Activated CD4-positive, CD25-positive, alpha-beta regulatory T cell treated with anti-CD3 and anti-CD28 coated beads, Interleukin-2, amount 50 U/mL, for 24 hours (primary cell): ENCODE data around the gene SAAL1.

ENCODE experiments used
- ATAC-seq, 2 donors: fragments of 150-1000 bp; cut with Tn5 transposase; one replicate each; pipeline ENCODE4 v1.10.0; 2021; ENCODE audit warnings: mild to moderate bottlenecking in 1 of 2, moderate library complexity in 1 of 2

SAAL1 gene

DNA sequence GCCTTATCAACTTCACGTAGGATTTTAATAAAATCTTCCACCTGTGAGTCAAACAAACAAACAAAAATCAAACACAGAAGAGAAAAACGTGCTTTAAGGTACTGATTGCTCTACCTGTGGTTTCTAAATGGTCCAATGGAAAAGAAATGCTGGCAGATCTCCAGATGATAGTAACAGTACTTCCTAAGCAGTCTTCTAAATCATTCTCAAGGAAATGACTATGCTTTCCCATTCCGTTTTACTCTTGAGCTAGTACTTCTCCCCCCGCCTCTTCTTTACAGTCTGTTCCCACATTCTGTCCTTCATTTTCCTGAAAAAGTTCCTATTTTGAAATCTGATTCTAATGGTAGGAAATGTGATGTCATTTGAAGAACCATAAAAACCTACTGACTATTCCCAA is 25.4 kb downstream of the SAAL1 start:
- ATAC-seq, result no peak

DNA sequence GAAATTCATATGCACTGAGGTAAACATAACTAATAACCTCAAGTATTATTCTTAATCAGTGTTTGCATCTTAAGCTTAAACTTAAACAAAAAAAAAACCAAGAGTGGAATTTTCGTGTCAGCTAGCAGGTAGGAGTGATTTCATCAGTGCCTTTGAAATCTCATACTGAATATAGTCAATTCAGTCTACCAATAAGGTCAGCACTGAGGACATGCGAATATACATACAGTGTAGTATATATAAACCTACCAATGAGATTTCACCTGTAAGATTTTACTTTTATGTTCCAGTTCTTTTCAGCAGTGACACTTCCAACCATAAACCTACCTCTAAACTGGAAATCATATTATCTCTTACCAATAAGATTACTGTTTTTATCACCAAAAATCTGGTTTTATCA is 27.0 kb downstream of the SAAL1 start:
- ATAC-seq, result no peak

DNA sequence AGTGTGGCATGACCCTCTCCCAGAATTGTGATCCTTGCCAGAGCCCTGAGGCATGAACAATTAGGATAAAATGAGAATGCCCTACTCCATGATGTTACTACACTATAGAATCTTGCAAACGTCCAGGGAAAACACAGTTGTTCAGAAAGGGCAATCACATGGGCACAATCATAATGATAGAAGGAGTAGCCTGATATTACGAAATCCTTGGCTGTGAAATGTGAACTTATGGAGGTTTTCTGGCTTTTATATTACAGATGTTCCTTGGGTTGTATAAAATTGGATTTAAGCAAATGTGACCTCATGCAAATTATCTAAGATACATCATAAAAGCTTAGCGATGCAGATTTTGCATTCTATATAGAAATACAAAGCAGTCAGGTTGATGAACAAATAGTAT is 30.4 kb downstream of the SAAL1 start:
- no peak for ATAC-seq

DNA sequence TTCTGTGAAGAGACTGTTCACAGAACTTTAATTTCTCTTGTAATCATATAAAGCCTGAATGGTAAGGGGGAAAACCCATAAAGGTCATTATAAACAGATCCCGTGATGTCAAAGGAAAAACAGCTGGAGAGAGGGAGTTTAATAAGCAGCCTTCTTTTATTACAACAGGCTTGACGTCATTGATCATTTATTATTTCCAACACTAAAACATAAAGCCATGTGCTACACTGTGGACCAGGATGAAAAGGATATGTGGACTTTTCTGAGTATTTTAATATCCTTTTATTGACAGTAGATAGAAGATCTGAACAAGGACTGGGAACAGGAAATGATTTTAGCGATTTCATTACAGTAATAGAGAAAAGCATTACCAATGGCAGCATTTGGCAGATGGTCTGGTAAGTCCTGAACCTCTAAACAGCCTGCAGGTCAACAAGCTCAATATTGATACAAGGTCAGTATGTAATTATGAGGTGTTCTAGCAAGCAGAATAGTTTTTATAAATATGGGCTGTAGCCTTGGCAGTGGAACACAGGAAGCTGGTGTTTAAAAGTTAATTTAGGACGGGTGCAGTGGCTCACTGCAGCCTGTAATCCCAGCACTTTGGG is 34.7 kb downstream of the SAAL1 start:
- ATAC-seq, result no peak

DNA sequence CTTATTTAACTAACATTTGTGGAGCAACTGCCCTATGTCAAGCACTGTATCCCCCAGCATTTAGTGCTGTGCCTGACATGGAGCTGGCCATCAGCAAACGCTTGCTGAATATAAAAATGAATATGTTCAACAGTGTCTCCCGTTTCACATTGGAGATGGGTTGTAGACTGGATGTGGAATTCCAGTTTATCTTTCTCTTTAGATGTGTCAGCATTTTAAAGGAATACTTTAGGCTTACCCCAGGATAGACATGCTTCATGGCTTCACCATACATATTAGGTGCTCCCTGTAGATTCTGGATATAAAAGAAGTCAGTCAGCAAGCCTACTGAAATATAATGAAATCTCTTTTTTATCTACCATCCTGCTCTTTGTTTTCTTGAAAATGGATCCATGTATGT is 38.5 kb downstream of the SAAL1 start:
- no peak for ATAC-seq

DNA sequence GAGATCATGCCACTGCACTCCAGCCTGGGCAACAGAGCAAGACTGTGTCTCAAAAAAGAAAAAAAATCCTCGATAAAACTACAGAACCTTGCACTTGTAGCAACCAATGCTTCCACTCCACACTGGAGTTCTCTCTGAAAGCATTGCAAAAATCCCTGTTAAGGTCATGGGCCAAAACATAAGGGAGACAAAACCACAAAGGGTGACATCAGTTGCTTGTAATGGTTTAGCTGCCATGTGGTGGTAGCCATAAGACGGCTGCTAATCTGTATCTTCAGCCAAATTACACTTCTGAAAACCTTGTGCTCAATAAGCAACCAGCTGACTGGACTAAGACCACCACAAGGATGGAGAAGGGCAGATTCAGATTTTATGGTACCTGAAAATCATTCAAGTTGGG is 39.3 kb downstream of the SAAL1 start:
- no peak for ATAC-seq

DNA sequence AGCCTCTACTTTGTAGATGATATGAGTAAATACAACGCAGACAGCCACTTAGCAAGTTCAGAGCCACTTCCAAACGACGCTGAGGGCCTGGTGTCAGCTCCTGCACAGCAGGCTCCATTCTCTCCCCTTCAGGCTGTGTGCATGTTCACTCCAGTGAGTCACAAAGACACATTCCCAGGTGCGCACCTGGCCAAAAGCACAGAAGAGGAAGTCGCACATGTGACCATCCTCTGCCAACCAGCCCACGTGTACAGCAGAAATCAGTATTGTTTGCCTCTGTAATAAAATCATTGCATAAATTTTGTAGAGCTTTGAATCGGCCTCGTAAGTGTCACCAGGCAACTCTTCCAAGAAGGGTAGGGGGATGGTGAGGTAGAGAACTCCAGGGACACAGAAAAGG is 40.3 kb downstream of the SAAL1 start:
- ATAC-seq, result no peak

DNA sequence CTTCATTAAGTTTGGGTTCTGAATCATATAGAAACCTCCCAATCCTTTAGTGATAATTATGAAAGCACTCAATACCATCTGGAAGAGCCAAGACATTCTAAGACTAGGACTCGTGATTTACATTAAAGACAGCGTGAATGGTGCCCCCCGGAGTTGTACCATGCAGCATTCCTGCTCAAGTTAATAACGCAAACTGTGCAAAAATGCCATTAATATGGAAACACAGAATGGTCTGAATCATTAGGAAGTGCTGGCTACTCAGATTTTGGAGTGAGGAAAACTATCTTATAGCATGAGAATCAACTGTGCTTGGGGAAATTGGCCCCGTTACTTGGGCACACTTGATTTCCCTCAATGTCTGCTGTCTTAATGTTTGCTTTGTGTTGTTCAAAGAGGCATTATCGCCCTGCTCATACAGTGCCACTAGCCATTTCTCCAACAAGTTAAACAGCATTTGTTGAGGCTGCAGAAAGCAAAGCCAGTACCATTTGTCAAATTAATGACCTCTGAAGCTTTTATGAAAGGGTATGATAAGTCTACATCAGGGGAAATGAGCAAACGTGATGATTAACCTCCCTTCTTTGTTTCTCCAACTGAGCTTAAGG is 41.3 kb downstream of the SAAL1 start:
- no peak for ATAC-seq

DNA sequence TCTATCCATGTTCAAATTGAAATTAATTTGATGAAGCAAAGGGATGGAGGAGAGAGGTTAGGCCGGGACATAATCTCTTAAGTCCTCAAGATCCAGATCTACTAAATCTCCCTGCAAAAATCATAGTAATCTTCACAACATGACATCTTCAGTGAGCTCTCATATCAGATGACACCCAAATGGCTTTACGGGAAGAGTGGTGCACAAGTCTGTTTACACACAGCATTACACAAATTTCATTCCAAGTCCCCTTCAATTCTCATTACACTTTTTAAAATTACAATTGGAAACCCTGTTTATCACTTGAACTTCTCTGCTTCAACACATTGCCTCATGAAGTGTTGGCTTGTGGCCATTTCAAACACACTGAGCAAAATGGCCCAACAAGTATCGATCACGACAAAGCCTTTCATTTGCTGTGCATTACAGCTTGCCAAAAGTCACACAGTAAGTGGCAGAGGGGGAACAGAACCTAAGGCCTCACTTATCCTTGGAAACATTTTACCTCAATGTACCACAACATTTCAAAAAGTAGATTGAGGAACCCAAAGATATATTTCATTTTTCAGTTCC is 41.9 kb downstream of the SAAL1 start:
- ATAC-seq, result no peak

DNA sequence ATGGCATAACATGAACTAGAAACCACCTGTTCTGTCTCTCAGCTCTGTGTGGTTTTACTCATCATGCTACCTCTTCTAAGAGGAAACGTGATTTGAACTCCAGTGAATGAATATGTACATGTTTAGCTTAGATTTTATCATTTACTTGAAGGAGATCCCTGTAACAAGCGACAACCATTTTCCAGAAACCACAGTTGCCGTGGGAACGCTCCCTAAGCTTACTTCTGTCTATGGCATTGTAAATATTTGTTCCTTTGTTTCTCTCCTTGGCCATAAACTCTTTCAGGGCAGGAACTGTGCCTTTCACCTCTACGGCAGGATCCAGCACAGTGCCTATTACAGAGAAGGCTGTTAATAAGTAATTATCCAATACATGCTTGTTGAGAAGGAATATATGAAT is 42.8 kb downstream of the SAAL1 start:
- no peak for ATAC-seq

DNA sequence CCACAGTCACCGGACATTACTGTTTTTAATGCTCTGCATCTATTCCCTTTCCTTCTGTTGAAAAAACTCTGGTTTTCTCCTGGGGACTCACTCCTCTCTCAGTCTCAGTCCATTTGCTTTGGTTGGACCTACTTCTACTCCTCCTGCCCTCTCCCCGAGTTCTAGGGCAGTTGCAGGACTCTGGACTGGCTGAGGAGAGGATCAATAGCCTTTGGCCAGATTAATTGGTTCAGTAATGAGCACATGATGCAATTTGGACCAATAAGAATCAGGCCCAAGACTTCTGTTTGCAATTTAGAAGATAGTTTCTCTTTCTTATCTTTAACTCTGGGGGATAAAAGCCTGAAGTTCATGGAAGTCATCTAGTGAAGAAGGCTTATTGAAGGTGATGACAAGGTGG is 44.5 kb downstream of the SAAL1 start:
- ATAC-seq, result no peak

DNA sequence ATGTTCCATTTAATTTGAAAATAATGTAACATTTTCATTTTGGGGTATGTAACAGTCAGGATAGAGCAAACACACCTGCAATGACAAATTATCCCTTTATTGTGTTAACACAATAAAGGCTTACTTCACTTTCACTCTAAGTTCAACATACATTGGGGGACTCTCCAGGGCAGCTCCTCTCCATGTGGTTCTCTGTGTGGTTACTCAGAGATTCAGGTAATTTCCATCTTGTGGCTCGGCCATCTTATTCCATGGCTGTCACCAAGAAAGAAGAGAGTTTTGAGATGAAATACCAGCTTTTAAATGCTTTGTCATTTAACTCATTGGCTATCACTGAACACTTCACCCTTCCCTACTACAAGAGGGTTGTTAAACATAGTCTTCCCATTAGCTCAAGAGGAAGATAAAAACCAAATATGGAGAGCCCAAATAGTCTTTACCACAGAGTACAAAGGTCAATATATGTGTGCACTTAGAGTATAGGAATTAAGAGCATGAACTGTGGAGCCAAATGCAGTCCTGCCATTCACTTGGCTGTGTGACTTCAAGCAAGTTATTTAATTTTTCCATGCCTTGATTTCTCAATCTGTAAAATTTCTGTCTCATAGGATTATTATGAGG is 49.2 kb downstream of the SAAL1 start:
- ATAC-seq, result no peak

DNA sequence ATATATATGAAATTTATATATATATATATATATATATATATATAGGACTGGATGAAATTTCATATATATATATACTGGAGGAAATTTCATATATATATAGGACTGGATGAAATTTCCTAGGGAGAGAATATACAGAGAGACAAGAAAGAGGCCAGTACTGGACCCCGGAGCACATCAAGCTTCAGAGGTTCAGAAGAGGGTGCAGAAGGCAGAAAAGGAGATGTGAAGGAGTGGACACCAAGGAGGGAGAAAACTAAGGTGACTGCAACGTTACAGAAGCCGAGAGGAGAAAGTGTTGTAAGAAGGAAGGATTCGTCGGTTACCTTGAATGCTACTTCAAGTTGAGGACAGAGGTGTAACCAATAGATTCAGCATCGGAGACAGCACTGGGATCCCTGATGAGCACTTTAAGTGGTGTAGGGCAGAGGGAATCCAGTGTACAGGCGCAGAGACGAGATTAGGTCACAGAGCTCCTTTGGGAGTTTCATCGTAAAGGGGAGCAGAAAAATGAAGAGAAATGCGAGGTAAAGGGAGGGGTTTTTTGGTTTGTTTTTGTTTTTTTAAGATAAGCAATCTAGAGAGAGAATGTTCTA is 51.3 kb downstream of the SAAL1 start:
- ATAC-seq, result no peak

DNA sequence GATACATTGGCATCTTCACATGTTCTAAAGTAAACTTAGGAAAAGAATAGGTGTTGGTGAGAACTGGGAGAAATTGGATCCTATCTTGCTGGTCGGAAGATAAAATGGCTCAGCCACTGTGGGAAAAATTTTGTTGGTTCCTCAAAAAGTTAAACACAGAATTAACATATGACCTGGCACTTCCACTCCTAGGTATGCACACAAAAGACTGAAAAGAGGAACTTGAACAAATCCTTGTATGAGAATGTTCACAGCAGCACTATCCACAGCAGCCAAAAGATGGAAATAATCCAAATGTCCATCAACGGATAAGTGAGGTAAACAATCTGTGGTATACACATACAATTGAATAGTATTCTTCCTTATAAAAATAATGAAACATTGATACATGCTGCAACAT is 55.0 kb downstream of the SAAL1 start:
- no peak for ATAC-seq

DNA sequence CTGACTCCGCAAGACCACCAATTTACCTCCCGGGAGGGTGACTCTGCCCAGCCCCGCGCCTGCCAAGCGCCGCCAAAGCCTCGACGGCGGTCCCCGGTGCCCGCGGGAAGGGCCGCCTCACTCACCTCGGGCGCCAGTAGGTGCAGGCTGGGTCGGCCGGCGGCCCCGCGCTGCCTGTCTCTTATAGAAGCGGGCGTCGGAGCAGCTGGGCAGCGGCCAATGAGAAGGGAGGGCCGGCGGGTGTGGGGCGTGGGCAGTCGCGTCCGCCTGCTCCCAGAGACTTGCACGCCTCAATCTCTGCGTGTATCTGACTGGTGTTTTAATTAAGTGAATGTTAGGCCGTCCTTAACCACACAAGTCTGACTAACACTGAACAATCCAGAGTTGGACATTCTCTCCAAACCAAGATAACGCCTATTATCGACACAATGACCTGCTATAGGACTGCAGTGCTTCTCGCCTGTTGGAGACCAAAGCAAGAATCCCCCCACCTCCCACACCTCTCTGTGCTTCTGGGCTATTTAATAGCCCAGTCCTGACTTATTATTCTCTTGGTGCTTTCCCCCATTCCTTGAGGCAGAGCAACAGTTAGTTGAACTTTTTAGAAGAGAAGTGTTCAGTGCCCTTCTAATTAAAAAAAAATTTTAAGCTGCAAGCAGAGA is 59.6 kb downstream of the SAAL1 start, which contains the start of gene TPH1:
TPH1 (minus strand) TSS at position 154 of the 662 bp plus-strand sequence. CDS start 5,507 bp downstream, outside the sequence.
- ATAC-seq, result no peak

DNA sequence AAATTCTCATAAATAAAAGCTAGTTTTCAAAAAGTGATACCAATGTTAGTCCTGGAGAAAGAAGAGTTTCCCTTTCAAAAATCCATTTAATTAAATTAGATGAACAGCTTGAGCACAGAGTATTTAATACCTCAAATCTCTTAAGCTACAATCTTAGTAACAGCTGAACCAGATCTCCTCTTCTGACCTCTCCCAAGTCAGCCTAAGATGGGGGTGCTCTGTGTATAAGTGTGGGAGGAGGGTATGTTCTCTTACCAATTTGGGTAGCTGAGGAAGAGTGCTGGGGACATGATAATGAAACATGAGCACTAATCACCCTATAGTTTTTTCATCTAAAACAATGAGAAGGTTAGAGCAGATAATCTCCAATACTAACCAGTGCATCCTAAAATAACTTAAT is 69.4 kb downstream of the SAAL1 start:
- no peak for ATAC-seq
